Measurements from ENCODE around the gene OXLD1. TPM values are rescaled to one million over a fixed set of nuclear protein-coding genes. Genes with fewer than 3 reads are reported as not detected.

The OXLD1 gene
- total RNA-seq, 2 donors from 2014 or later: 19.3 to 19.6 TPM

DNA sequence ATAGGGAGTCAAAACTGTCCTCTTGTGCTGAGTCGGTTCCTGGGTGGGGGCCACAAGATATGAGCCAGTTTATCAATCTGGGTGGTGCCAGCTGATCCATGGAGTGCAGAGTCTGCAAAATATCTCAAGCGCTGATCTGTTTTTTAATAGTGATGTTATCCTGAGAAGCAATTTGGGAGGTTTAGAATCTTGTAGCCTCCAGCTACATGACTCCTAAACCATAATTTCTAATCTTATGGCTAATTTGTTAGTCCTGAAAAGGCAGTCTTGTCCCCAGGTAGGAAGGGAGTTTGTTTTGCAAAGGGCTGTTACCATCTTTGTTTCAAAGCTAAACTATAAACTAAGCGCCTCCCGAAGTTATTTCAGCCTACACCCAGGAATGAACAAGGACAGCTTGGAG, 27.7 kb downstream of the OXLD1 start:
- Histone ChIP-seq H3K9me3 (no peaks in the 10 kb centered on the region), H3K4me1 (peaks cover 0 to 26% of the 10 kb centered on the region in 2 donors), H3K4me3 (no peak overlapping the region), H3K27ac (no peak overlapping the region), H3K27me3 (no peaks in the 10 kb centered on the region), H3K36me3 (no peaks in the 10 kb centered on the region)
- TF ChIP-seq, protein P1, sequence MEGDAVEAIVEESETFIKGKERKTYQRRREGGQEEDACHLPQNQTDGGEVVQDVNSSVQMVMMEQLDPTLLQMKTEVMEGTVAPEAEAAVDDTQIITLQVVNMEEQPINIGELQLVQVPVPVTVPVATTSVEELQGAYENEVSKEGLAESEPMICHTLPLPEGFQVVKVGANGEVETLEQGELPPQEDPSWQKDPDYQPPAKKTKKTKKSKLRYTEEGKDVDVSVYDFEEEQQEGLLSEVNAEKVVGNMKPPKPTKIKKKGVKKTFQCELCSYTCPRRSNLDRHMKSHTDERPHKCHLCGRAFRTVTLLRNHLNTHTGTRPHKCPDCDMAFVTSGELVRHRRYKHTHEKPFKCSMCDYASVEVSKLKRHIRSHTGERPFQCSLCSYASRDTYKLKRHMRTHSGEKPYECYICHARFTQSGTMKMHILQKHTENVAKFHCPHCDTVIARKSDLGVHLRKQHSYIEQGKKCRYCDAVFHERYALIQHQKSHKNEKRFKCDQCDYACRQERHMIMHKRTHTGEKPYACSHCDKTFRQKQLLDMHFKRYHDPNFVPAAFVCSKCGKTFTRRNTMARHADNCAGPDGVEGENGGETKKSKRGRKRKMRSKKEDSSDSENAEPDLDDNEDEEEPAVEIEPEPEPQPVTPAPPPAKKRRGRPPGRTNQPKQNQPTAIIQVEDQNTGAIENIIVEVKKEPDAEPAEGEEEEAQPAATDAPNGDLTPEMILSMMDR (IDR thresholded peaks at IDR 0.05): no peak
- DNase-seq (ENCODE audit: low spot score): no peak

DNA sequence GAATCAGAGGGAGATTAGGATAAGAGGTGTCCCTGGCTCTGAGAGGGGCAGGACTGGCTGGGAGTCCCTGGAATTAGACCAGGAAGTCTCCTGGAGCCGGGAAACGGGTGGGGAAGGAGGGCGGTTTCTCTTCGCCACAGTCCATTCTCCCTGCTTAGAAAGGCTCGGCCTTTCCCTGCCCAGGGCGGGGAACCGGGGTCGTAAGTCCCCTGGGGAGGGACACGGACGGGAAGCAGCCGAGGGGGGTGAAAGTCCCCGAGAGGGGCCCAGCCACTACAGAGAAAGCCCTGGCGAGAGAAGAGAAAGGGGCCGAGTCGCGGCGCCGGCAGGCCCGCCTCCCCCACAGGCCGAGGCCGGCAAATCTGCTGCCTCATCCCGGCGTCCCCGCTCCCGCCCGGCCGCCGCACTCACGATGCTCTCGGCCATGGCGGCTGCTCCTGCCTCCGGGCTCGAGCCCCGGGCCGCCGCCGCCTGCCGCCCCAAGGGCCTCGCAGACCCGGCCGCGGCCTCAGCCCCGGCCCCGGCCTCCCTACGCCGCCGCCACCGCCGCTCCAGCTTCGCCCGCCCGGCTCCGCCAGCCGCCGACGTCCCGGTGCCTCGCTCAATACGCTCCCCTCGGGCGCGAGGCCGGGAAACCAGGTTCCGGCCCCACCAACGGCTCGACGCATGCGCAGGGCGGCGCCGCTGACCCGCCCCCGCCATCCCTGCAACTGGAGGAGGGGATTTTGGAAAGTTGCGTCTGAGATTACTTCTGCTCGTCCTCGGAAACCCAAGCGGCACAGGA, 29.7 kb downstream of the OXLD1 start, which contains the start of the genes NPLOC4 and TSPAN10:
TSS of gene NPLOC4 (minus strand) at position 608 of the 784 bp plus-strand sequence. CDS start at position 426, 182 bp downstream.
TSS of gene TSPAN10 (plus strand) at position 692 of the 784 bp plus-strand sequence. CDS start 5,217 bp downstream, outside the sequence.
- TF ChIP-seq, protein P1 (IDR thresholded peaks at IDR 0.05): peak in 1 of 2 donors; percentile 19
- DNase-seq (ENCODE audit: low spot score): peak; percentile 83
- peak within 1 kb of the TSS; percentile 71 to 93 for H3K4me3 ChIP-seq
- H3K27ac ChIP-seq: peak within 1 kb of the TSS; percentile 74 to 91
- H3K4me1 ChIP-seq: peaks cover 0 to 32% of the 10 kb centered on the region in 2 donors
- no peaks in the 10 kb centered on the region for H3K9me3 ChIP-seq
- no peaks in the 10 kb centered on the region for H3K36me3 ChIP-seq
- H3K27me3 ChIP-seq: no peaks in the 10 kb centered on the region

DNA sequence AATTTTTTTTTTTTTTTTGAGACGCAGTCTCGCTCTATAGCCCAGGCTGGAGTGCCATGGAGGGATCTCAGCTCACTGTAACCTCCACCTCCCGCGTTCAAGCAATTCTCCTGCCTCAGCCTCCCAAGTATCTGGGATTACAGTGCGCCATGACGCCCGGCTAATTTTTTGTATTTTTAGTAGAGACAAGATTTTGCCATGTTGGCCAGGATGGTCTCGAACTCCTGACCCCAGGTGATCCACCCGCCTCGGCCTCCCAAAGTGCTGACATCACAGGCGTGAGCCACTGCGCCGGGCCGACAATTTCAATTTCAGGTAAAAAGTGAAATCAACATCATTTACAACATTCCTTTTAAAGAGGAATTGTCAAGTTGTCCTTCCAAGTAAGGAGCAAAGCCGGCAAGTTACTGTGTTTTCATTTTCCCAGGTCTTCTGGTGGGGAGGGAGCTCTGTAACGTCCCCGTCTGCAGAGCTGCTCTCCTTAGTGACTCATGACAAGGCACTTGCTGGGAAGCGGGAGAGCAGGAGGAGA, 30.4 kb downstream of the OXLD1 start:
- no peak for DNase-seq (ENCODE audit: low spot score)
- TF ChIP-seq, protein P1 (IDR thresholded peaks at IDR 0.05): no peak
- H3K4me3 ChIP-seq: peak overlapping the region; percentile 71 to 93
- H3K27ac ChIP-seq: peak overlapping the region; percentile 74 to 91
- peaks cover 6% of the 10 kb centered on the region for H3K36me3 ChIP-seq
- H3K9me3 ChIP-seq: no peaks in the 10 kb centered on the region
- peaks cover 0 to 32% of the 10 kb centered on the region in 2 donors for H3K4me1 ChIP-seq
- H3K27me3 ChIP-seq: no peaks in the 10 kb centered on the region

DNA sequence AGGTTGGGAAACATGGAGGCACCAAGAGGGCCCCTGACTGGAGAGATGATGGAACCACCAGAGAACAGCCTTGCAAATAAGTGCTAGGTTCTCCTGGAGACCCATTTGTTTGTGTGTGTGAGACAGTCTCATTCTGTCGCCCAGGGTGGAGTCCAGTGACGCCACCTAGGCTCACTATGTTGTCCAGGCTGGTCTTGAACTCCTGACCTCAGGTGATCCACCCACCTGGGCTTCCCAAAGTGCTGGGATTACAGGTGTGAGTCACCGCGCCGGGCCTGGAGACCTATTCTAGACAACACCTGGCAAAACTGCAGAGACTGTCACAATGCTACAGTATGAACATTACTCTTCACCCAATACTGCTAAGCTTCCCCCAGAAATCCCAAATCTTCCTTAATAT, 31.0 kb downstream of the OXLD1 start:
- TF ChIP-seq, protein P1 (IDR thresholded peaks at IDR 0.05): no peak
- Histone ChIP-seq H3K4me3 (peak overlapping the region; percentile 71 to 93), H3K9me3 (no peaks in the 10 kb centered on the region), H3K4me1 (peaks cover 0 to 32% of the 10 kb centered on the region in 2 donors), H3K27me3 (no peaks in the 10 kb centered on the region), H3K36me3 (peaks cover 6% of the 10 kb centered on the region), H3K27ac (peak overlapping the region in 1 of 2 donors; percentile 91)
- no peak for DNase-seq (ENCODE audit: low spot score)

DNA sequence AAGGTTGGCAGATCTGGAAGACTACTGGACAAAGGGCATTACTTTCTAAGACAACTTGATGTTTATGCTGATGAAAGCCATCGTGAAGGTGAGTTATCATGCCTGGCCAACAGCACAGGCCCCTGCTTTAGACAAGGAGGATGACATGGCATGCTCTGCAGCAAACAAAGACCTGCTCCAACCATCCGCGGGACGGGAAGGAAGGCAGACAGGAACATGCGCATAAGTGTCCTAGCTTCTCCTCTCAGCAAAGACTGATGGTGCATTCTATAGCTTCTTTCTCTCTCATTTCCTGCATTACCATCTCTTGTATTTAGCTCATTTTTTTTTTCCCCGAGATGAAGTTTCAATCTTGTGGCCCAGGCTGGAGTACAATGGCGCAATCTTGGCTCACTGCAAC, 34.9 kb downstream of the OXLD1 start:
- no peak for DNase-seq (ENCODE audit: low spot score)
- Histone ChIP-seq H3K4me1 (peaks cover 0 to 32% of the 10 kb centered on the region in 2 donors), H3K36me3 (peaks cover 38% of the 10 kb centered on the region), H3K27ac (no peak overlapping the region), H3K4me3 (no peak overlapping the region), H3K27me3 (no peaks in the 10 kb centered on the region), H3K9me3 (no peaks in the 10 kb centered on the region)
- TF ChIP-seq, protein P1 (IDR thresholded peaks at IDR 0.05): no peak
